Adipose tissue (tissue), 3 donors: Measurements from ENCODE around the gene PTPN3. TPM values are rescaled to one million over a fixed set of nuclear protein-coding genes. Genes with fewer than 3 reads are reported as not detected.
"Not testable (repeated sequence)": the region's sequence is repeated elsewhere in the genome, so short reads cannot be mapped to it uniquely, and the experiment has no call there.

Experiments
- H3K27ac ChIP-seq: one replicate; pipeline ENCODE4 v1.5.1; 2013; ENCODE audit warnings: low read depth, low read length
- WGBS, 3 donors: extraction: QIAGEN DNeasy Blood & Tissue Kit; methylation state at CpG; one replicate each; pipeline ENCODE4 v1.1.7; 2013; 5-methylcytosine and 5-hydroxymethylcytosine counted together
- polyA plus RNA-seq, 3 donors: library from polyadenylated mRNA; stranded (reverse); fragments of 200-250 nt; gene quantifications; one replicate each; pipeline ENCODE4 v1.2.3, GENCODE V29; 2013
- donor health status: healthy with polysubstance abuse.
- donor health status: Bipolar disorder and iron deficiency.
- donor health status: healthy.

PTPN3 gene, protein sequence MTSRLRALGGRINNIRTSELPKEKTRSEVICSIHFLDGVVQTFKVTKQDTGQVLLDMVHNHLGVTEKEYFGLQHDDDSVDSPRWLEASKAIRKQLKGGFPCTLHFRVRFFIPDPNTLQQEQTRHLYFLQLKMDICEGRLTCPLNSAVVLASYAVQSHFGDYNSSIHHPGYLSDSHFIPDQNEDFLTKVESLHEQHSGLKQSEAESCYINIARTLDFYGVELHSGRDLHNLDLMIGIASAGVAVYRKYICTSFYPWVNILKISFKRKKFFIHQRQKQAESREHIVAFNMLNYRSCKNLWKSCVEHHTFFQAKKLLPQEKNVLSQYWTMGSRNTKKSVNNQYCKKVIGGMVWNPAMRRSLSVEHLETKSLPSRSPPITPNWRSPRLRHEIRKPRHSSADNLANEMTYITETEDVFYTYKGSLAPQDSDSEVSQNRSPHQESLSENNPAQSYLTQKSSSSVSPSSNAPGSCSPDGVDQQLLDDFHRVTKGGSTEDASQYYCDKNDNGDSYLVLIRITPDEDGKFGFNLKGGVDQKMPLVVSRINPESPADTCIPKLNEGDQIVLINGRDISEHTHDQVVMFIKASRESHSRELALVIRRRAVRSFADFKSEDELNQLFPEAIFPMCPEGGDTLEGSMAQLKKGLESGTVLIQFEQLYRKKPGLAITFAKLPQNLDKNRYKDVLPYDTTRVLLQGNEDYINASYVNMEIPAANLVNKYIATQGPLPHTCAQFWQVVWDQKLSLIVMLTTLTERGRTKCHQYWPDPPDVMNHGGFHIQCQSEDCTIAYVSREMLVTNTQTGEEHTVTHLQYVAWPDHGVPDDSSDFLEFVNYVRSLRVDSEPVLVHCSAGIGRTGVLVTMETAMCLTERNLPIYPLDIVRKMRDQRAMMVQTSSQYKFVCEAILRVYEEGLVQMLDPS
- polyA plus RNA-seq: 1 to 10 TPM; 2.2 to 9.0 (median 8.1) TPM

- WGBS, 3 donors: 10 to 17% (median 11%) methylated on average over 51 to 78 of the region's 78 CpGs
- H3K27ac ChIP-seq: no peak within 1 kb of the TSS
Measured at GRCh38 chr9:109498195-109499092, at the start of gene PTPN3. Gene PTPN3 (minus strand): TSS chr9:109498307. CDS start chr9:109463434, 34,873 bp downstream.

DNA sequence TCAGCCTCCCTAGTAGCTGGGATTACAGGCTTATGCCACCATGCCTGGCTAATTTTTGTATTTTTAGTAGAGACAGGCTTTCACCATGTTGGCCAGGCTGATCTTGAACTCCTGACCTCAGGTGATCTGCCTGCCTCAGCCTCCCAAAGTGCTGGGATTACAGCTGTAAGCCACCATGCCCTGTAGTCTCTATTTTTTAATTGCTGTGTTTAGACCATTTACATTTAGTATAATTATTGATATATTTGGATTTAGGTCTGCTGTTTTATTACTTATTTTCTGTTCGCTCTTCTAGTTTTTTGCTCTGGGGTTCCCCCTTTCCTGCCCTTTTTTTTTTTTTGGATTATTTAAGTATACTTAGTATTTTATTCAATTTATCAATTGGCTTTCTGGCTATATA is 46.8 kb upstream of the PTPN3 start:
- not testable (repeated sequence) for H3K27ac ChIP-seq
- WGBS, 3 donors: 86 to 92% (median 88%) methylated on average over 1 of the region's 1 CpG

- 39 to 64% (median 56%) methylated on average over 4 of the region's 4 CpGs for WGBS, 3 donors
Measured at GRCh38 chr9:109542922-109543321, 44.8 kb upstream of the PTPN3 start.

DNA sequence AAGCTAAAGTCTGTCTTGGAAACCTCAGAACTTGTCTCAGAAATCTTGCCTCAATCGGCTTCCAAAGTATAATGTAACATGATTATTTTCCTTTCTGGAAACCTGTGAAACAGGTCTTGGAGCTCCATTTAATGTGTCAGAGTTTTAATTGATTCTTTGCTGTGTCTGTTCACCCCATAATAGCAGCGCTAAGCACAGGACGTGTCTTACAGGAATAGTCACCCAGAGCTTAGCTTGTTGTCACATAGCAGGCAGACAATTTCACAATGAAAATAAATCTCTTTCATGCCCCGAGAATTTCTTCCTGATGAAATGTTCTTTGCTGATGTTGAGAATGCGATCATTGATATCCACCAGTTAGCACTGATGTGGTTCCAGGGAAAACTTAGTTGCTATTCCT is 40.2 kb upstream of the PTPN3 start:
- 61 to 85% (median 84%) methylated on average over 5 of the region's 5 CpGs for WGBS, 3 donors
- no peak overlapping the region for H3K27ac ChIP-seq

More at GRCh38 chr9:109542922-109543321, 44.8 kb upstream of the PTPN3 start:
- H3K27ac ChIP-seq: no peak overlapping the region

DNA sequence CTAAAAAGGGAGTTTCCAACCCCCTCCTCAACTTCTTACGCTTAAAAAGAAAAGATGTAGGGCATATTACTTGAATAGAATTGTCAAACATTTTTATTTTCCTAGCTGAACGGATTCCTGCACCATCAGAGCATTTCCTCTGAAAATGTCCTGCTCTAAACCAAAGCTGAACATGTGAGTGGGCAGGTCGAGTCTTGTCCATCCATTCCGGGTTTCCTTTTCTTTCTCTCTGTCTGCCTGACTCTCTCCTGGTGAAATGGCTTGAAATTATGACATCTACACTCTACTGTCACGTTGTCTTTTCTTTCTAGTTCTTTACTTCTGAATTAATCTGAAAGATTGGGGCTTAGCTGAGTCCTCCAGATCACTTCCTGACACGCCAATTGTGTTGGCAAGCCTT is 39.2 kb upstream of the PTPN3 start:
- H3K27ac ChIP-seq: no peak overlapping the region
- WGBS, 3 donors: 65 to 69% (median 66%) methylated on average over 6 of the region's 6 CpGs

DNA sequence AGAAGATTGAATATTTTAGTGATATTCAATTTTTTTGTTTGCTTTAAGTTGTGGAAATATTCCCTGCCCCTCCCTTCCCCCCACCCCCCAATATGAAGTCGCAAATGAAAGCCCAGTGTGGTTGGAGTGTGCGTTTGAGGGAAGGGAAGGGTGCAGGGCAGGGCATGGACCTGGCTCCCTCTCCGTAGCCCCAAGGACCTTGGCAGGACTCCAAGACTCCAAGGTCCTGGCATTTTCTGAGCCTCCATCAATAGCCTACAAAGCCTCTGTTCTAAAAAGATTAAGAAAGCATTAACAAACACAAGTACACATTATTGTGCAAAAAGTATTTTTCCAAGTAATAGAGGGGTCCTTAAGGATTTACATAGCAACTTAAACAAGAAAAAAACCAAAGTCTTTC is 38.8 kb upstream of the PTPN3 start:
- WGBS, 3 donors: 11 to 65% (median 59%) methylated on average over 3 of the region's 3 CpGs
- no peak overlapping the region for H3K27ac ChIP-seq

DNA sequence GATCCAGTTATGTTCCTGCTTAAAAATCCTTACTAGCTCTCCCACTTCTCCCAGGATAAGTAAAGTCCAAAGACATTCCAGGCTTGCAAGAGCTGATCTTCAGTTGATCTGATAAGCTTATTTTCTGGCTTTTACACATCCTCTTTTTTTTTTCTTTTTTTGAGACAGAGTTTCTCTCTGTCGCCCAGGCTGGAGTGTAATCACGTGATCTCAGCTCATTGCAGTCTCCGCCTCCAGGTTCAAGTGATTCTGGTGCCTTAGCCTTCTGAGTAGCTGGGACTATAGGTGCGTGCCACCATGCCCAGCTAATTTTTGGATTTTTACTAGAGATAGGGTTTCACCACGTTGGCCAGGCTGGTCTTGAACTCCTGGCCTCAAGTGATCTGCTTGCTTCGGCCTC is 37.3 kb upstream of the PTPN3 start:
- 76 to 85% (median 85%) methylated on average over 6 of the region's 6 CpGs for WGBS, 3 donors
- no peak overlapping the region for H3K27ac ChIP-seq

- 85 to 94% (median 91%) methylated on average over 36 of the region's 36 CpGs for WGBS, 3 donors
- H3K27ac ChIP-seq: no peak overlapping the region
Measured at GRCh38 chr9:109534151-109534550, 36.0 kb upstream of the PTPN3 start.

DNA sequence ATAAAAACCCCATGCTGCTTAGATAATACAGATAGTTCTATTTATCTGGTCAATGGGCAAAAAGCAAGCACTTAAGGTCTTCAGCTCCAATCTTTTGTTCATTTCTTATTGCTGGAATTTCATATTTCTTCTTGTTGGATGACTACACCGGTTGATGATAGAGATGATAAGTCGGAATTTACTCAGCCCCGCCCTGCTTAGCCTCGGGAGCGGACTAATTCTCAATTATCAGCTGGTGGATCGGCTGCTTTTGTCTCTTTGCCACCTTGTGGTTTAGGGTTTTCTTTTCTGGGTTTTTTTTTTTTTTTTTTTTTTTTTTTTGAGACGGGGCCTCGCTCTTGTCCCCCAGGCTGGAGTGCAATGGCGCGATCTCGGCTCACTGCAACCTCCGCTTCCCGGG is 34.5 kb upstream of the PTPN3 start:
- WGBS, 3 donors: 83 to 89% (median 87%) methylated on average over 9 to 13 of the region's 13 CpGs
- not testable (repeated sequence) for H3K27ac ChIP-seq

GRCh38 chr9:109522106-109522505 is 24.0 kb upstream of the PTPN3 start:
- WGBS, 3 donors: 81 to 87% (median 85%) methylated on average over 6 of the region's 6 CpGs
- no peak overlapping the region for H3K27ac ChIP-seq

GRCh38 chr9:109520475-109521132 is 22.5 kb upstream of the PTPN3 start:
- no peak overlapping the region for H3K27ac ChIP-seq
- 15 to 24% (median 19%) methylated on average over 11 of the region's 11 CpGs for WGBS, 3 donors

- 59 to 79% (median 63%) methylated on average over 5 of the region's 5 CpGs for WGBS, 3 donors
- H3K27ac ChIP-seq: no peak overlapping the region
Measured at GRCh38 chr9:109519366-109519765, 21.3 kb upstream of the PTPN3 start.

GRCh38 chr9:109518621-109519335 is 20.7 kb upstream of the PTPN3 start:
- no peak overlapping the region for H3K27ac ChIP-seq
- 84 to 86% (median 85%) methylated on average over 4 of the region's 4 CpGs for WGBS, 3 donors

- H3K27ac ChIP-seq: no peak overlapping the region
- 55 to 91% (median 88%) methylated on average over 1 of the region's 1 CpG for WGBS, 3 donors
Measured at GRCh38 chr9:109517901-109518377, 19.8 kb upstream of the PTPN3 start.

DNA sequence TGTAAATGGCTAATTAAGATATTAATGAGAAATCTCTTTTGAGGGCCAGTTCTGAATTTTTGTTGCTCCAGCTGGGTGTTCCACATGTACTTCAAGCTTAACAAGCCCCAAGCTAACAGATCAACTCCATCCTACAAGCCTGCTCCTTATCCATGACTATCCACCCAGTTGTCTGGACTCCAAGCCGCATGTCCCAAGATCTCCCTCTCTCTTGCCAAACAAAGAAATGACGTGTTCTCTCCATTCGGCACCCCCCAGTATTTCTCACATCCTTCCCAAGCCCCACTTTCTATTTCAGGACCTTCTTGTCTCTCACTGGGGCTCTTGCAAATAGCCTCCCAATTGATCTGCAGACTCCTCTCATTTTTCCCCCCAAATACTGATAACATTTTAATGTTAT is 15.8 kb upstream of the PTPN3 start:
- H3K27ac ChIP-seq: no peak overlapping the region
- 74 to 97% (median 76%) methylated on average over 3 of the region's 3 CpGs for WGBS, 3 donors

GRCh38 chr9:109512170-109512756 is 14.2 kb upstream of the PTPN3 start:
- H3K27ac ChIP-seq: no peak overlapping the region
- 43 to 74% (median 71%) methylated on average over 4 of the region's 4 CpGs for WGBS, 3 donors

- 76 to 89% (median 82%) methylated on average over 5 of the region's 5 CpGs for WGBS, 3 donors
Measured at GRCh38 chr9:109510506-109510905, 12.4 kb upstream of the PTPN3 start.

More at GRCh38 chr9:109510506-109510905, 12.4 kb upstream of the PTPN3 start:
- no peak overlapping the region for H3K27ac ChIP-seq
